Testis (tissue), 2 donors: Measurements from ENCODE around the gene HERC2.

Experiments
- CTCF ChIP-seq, 3 experiments: fragments of 450-650 bp in 2 of 3; fragments of 200-600 bp in 1 of 3; sonication (generic) in 1 of 3; IDR thresholded peaks; one replicate each; pipeline ENCODE4 v1.5.1; 2016 to 2019; ENCODE audit warnings: antibody characterized with exemption in 3 of 3, mild to moderate bottlenecking in 2 of 3, moderate library complexity in 1 of 3
- POLR2A ChIP-seq: fragments of 450-650 bp; IDR thresholded peaks from one replicate; pipeline ENCODE4 v1.6.1; 2017; ENCODE audit warnings: antibody characterized with exemption, mild to moderate bottlenecking, moderate library complexity

GRCh38 chr15:28107111-28107903, 214.7 kb downstream of the HERC2 start:
- TF ChIP-seq CTCF (IDR thresholded peaks at IDR 0.05) = no peak
- TF ChIP-seq POLR2A = no peak
